ENCODE results near the gene TMEM123.

GRCh38 chr11:102402548-102402947 lies 50.0 kb downstream of the TMEM123 start:
- no peak for TF ChIP-seq TAF1 (IDR thresholded peaks at IDR 0.05; ENCODE audit: borderline replicate concordance, insufficient read depth, low read length)
- no peak for TF ChIP-seq REST (IDR thresholded peaks at IDR 0.05; ENCODE audit: insufficient read depth in 1 of 2, low read depth in 2 of 2, low read length in 2 of 2)
